COLO668 (cell line): Measurements from ENCODE around the gene OXER1.
"Not testable (repeated sequence)": the region's sequence is repeated elsewhere in the genome, so short reads cannot be mapped to it uniquely, and the experiment has no call there.

Experiments
- DNase-seq: peaks from one replicate; lab custom pipeline; 2025; ENCODE audit not compliant: unreplicated experiment; lab: John Stamatoyannopoulos, UW

The OXER1 gene

GRCh38 chr2:42754021-42754775 is 9.7 kb downstream of the OXER1 start:
- DNase-seq: no peak

GRCh38 chr2:42752816-42753813 is 10.8 kb downstream of the OXER1 start:
- DNase-seq: no peak

- no peak for DNase-seq
Measured at GRCh38 chr2:42752314-42752713, 11.6 kb downstream of the OXER1 start.

- no peak for DNase-seq
Measured at GRCh38 chr2:42748840-42749239, 15.1 kb downstream of the OXER1 start.

- DNase-seq: no peak
Measured at GRCh38 chr2:42747422-42747821, 16.5 kb downstream of the OXER1 start.

GRCh38 chr2:42744545-42745082 is 19.3 kb downstream of the OXER1 start:
- DNase-seq: no peak

GRCh38 chr2:42743659-42743990 is 20.3 kb downstream of the OXER1 start:
- DNase-seq: no peak

GRCh38 chr2:42742740-42743658 is 20.9 kb downstream of the OXER1 start:
- DNase-seq: no peak

- DNase-seq: no peak
Measured at GRCh38 chr2:42741140-42741539, 22.8 kb downstream of the OXER1 start.

GRCh38 chr2:42736598-42737322 is 27.2 kb downstream of the OXER1 start:
- no peak for DNase-seq

GRCh38 chr2:42733852-42734251 is 30.1 kb downstream of the OXER1 start:
- DNase-seq: no peak

- not testable (repeated sequence) for DNase-seq
Measured at GRCh38 chr2:42731316-42731715, 32.6 kb downstream of the OXER1 start.

GRCh38 chr2:42726680-42727079 is 37.3 kb downstream of the OXER1 start:
- no peak for DNase-seq

- no peak for DNase-seq
Measured at GRCh38 chr2:42725657-42726056, 38.3 kb downstream of the OXER1 start.

GRCh38 chr2:42724886-42725285 is 39.0 kb downstream of the OXER1 start:
- no peak for DNase-seq

- DNase-seq: no peak
Measured at GRCh38 chr2:42723465-42723864, 40.5 kb downstream of the OXER1 start.

GRCh38 chr2:42722320-42723190 is 41.4 kb downstream of the OXER1 start:
- no peak for DNase-seq

GRCh38 chr2:42721898-42722297 is 42.0 kb downstream of the OXER1 start:
- no peak for DNase-seq

- DNase-seq: no peak
Measured at GRCh38 chr2:42714686-42715085, 49.2 kb downstream of the OXER1 start.
